ENCODE data around the gene POC1B.

Gene POC1B

DNA sequence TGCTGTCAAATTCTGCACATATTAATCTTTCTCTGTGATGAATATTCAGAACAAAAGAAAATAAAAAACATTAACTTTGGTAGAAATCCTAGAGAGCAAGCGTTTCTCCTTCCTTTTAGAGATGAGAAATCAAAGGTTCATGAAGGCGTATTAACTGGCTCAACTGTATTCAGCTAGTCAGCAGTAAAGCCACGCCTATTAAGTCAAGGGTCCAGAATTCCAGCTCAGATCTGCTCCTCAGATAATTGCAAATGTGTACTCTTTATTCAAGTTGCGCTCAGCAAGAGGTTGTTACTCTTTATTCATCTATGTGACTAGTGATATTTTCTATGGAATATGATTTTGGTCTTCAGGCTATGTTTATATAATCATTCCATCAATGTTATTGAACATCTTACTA is 13.1 kb upstream of the POC1B start:
- no peak for DNase-seq

DNA sequence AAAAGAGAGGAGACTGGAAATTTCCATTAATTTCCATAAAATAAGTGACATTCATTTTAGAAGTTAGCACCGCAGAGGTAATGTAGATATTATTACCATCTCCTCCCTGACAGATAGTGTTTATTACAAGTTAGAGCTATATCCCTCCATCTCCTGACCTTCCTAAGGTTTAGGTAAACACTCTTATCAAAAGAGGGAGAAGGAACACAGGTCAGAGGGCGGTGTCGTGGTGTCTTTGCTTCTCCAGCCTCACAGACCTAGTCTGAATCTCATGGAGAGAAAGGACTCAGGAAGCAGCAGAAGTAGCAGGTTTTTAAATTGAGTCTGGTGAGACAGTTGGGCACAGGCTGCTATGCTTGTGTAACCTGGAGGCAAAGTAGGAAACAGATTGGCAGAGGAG is 11.5 kb upstream of the POC1B start:
- DNase-seq, result no peak

DNA sequence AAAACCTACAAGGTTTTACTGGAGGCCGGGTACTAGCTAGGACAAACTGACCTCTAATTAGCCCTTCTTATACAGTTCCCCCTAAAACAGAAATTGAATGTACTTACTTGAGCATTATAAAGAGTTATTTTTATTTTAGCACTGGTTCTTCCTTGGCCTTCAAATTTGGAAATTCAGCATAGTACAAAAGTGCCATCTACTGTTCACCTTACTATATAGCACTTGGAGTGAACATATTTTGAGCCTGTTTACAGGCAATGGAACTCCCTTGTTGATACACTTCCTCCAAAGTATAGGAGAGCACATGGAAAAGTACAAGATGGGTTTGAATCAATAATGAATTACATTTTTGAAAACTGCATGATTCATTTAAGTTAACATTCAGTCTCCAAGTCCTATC is 3.9 kb upstream of the POC1B start:
- peak; percentile 62 for DNase-seq

DNA sequence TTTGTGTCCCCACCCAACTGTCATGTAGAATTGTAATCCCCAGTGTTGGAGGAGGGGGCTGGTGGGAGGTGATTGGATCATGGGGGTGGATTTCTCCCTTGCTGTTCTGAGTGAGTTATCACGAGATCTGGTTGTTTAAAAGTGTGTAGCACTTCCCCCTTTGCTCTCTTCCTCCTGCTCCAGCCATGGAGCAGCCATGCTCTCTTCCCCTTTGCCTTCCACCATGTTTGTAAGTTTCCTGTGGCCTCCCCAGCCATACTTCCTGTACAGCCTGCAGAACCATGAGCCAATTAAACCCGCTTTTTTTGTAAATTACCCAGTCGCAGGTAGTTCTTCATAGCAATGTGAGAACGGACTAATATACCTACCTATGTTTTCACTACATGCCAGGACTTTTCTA is 2.6 kb upstream of the POC1B start:
- no peak for DNase-seq

DNA sequence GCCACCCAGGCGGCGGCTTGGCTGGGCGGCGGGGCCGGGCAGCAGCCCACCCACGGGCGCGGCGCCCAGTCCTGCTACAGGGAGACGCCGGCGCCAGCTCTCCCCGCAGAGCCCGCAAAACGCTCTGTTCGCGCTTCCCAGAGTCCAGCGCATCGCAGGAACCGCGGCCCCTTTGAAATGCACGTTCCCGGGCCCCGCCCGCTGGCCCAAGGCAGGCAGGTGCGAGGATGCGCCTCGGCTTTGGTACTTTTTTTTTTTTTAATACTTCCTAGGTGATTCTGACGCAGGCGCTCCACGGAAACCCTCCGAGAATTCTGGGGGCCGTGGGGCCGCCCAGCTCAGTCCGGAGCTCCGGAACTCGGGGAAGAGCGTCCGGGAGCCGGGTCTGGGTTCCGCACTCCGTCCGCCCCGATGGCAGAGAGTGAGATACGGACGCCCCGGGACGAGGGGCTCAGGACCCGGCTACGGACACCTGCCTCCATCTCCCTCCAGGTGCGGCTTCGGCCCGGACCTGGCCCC is 483 bp downstream of the POC1B start:
- DNase-seq, result peak; percentile 38

DNA sequence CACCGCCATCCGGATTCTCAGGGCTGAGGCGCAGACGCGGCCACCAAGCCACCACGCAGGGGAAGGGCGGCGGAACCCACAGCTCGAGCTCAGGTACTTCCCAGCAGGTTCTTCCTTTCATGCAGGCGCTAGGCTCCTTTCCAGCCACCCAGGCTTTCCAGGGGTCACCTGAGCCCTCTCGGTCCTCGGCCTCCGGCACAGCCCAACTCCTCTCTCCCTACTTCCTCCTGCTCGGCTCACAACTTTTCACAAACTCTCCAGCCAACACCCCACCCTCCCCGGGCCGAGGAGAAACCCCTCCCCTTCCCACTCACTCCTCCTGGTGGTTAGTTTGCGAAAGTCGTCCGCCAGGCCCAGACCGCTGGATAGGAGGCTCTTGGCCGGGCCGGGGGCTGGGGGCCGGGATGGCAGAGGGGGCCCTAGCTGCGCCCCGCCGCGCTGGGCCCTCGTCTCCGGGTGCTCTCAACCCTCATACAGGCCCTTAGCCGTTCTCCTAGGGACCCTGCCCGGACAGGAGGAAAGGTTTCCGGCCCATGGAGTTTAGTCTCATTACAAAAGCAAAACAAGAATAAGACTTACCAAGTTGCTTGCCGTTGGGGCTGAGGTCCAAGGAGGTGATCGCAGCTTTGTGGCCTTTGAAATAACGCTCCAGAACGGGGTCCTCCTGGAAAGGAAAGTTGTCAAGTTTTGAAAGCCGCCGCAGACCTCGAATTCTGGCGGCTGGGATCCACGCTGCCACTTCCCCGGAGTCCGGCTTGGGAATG is 1.1 kb downstream of the POC1B start, which contains the start of gene GALNT4:
GALNT4 (minus strand) TSS at position 256 of the 764 bp plus-strand sequence; CDS start at position 9, 247 bp downstream.
- DNase-seq, result peak; percentile 78

DNA sequence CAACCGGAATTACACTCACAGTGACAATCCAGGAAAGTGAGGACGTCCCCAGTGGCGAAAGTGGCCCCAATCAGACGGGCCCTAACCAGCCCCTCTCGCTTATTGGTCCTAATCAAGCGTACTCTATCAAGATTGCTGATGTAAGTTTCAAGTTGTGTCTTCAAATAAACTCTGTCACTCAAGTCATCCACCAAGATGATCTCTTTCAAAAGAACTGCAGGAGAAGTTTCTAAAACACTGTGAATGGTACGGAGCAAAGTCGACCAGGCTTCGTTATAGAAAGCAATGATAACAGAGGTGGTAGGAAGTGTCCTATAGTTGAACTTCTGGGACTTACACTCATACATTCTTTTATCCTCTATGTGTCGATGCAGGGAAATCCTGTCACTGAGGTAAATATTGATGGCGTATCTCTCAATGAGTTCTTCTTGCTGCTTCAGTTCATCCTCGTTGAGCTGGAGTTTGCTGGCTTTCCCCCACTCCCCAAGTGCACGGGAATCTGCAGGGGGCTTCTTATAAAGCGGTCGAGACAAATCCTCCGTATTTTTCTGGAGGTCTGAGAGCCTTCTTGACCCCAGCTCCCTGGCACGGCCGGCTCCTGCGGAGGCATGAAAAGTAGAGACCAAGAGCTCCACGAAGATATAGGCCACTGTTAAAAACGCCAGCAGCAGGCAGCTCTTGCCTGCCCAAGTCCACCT is 1.9 kb downstream of the POC1B start:
- DNase-seq, result no peak

DNA sequence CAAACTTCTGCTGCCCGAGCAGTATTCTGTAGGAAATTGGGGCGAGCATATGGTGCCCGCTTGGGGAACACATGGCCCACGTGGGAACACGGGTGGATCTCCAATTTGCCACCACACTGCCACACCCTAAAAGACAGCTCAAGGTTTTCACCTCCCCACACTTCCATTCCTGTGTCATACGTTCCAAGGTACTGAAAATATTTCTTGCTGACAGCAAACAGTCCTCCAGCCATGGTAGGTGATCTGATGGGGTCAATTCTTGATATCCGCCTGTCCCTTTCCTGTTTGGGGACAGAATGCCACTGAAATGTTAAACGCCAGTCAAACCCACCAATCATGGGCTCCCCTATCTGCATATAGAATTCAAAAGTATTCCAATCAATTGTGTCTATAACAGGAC is 2.5 kb downstream of the POC1B start:
- DNase-seq, result no peak

DNA sequence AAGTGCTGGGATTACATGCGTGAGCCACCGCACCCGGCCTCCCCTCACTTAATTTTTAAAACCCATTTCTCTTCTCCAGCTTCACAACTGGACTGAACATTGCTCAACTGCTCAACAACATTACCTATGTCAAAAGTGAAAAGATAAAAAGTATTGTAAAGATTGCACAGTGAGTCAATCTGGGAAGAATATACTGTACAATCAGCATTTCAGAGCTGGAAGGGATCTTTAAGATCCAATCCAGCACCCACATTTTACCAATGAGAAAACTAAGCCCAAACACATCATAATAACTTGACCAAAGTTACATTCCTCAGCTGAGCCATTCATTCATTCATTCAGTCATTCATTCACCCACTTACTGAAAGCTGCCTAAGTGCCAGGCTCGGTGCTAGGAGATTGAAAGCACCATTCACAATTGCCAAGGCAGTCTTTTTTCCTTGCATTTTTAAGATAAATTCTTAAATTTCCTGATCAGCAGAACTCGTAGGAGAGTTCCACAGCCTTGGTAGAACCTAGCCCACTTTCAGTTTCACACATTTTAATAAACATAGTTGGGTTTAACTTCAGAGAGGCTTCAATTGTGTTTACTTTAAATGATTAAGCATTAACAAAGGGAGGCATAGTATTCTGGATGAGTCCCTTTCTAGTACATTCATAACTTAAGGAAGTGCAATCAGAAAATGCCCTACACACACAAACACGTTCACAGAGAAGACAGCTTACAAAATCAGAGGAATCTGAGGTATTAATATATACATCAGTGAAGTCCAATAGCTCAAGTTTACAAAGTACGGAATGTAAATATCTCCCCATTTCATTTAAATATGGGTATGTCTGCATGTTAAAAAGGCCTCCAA is 4.3 kb downstream of the POC1B start:
- no peak for DNase-seq

DNA sequence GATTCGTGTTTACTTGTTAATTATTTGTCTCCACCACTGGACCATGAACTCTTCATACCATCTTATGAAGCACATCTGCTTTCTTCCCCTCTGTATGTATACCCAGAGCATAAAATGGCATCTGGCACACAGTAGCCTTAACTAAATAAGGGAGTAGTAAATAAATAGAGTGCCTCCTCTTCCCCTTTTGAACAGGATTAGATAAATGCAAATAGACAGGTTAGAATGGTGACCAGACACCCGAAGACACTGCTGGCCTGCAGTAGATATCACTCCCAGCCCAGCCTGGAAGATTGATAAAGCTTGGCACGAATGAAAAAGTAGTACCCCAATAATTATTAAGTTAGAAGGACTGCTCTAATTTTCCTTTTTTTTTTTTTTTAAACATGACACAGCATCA is 8.1 kb downstream of the POC1B start:
- DNase-seq, result no peak

DNA sequence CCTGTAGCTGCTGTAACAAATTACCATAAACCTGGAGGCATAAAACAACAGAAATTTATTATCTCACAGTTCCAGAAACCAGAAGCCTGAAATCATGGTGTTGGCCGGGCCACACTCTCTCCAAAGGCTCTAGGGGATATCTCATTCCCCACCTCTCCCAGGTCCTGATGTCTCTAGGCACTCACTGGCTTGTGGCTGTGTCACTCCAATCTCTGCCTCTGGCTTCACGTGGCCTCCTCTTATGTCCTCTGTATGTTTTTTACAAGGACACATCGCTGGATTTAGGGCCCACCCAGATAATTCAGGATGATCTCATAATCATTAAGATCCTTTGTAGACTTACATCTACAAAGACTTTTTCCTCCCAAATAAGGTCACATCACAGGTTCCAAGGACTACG is 9.2 kb downstream of the POC1B start:
- no peak for DNase-seq

DNA sequence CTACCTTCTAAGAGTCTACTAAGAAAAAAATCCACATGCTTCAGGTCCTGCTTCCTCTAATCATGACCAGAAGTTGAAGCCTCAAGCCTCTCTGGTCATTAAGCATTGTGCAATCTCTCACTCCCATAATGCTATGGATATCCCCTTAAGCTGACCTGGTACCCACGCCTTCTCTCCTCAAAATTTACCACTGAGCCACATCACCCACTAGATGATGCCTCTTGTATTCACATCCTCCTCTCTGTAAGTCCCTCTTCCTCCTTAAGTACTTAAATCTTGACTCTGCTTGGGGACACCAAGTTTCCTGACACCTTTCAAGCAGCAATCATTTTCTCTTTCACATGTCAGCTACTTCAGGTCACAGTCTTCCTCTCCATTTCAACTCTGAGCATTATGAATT is 11.1 kb downstream of the POC1B start:
- no peak for DNase-seq

DNA sequence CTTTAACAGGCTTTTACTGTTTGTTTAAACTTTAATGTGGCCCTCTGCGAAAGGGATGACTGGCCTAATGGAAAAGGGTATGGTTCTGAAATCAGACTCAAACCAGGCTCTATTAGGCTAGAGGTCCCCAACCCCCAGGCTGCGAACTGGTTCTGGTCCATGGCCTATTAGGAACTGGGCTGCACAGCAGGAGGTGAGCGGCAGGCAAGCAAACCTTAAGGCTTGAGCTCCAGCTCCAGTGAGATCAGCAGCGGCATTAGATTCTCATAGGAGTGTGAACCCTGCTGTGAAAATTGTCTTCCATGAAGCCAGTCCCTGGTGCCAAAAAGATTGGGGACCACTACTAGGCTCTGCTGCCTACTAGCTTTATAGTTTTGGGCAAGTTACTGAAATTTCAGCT is 12.3 kb downstream of the POC1B start:
- no peak for DNase-seq

DNA sequence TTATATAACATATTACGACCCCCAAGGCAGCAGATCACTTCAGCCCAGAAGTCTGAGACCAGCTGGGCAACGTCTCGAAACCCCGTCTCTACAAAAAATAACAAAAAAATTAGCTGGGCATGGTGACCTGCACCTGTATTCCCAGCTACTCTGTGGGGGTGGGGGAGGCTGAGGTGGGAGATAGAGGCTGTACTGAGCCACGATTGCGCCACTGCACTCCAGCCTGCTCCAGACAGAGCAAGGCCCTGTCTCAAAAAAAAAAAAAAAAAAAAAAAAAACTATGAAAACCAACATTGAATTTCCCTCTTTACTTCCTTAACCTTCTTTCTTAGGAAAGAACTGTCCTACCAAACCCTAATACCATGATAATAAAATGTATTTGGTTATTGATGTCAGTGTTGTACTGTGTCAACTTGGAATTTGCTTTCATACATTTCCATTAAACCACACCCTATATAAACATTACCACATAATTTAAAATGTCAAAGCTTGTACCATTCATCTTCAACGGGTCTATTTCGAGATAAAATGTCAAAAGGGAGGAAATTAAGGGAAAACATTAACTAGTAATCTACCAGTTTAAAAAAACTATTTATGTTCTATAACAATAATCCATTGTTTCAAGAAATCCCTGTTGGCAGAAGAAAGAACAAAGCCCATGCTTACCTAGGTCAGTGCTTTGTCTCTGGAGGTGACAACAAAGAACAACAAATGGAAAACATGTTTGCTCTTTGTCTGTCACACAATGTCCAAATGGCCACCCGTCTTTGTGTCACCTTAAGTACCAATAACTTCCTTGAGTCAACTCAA is 18.6 kb downstream of the POC1B start:
- DNase-seq, result no peak

DNA sequence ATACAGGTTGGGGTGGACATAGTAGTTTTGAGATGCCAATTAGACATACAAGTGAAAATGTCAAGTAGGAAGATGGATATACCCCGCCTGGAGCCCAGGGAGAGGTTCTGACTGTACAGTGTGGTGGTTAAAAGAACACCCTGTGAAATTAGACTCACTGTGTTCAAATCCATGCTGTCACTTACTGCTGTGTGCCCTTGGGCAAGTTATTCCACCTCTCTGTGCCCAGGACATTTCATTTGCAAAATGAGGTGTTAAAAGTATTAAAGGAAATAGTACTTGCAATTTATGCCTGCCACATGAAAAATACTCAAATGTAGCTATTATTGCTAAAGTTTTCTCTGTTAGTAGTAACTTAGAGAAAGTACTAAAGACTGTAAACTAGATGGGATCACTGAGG is 19.8 kb downstream of the POC1B start:
- no peak for DNase-seq

DNA sequence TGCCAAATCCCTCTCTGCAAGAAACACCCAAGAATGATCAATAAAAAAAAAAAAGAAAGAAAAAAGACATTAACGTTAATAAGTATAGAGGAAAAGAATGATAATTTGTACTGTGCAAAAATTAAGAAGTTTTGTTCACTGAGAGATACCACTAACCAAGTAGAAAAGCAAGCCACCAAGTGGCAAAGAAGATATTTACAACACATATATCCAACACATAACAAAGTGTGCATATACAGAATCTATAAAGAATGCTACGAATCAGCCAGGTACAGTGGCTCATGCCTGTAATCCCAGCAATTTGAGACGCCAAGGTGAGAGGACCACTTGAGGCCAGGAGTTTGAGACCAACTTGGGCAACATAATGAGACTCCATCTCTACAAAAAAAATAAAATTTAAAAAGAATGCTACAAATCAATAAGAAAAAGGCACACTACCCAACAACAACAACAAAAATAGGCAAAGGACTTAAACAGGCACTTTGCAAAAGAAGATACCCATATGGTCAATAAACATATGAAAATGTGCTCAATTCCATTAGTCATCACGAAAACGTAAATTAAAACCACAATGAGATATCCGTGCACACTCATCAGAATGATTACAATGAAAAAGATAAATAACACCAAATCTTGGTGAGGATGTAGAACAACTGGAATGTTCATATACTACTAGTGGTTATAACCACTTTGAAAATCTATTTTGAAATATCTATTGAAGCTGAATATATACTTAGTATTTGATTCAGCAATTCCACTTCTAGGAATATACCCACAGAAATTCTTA is 21.1 kb downstream of the POC1B start:
- no peak for DNase-seq

DNA sequence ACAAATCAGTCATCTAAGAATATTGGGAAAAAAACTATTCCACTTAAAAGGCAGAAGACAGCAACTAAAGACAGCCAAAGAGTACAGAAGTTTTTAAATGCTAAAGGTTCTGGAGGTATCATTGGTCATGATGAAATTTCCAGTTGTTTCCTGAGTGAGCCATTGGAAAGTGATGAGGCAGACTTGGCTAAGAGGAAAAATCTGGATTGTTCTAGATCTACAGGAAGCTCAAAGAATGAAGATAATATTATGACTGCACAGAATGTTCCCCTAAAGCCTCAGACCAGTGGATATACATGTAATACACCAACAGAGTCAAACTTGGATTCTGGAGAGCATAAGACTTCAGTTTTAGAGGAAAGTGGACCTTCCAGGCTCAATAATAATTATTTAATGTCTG is 24.1 kb downstream of the POC1B start:
- DNase-seq, result no peak

DNA sequence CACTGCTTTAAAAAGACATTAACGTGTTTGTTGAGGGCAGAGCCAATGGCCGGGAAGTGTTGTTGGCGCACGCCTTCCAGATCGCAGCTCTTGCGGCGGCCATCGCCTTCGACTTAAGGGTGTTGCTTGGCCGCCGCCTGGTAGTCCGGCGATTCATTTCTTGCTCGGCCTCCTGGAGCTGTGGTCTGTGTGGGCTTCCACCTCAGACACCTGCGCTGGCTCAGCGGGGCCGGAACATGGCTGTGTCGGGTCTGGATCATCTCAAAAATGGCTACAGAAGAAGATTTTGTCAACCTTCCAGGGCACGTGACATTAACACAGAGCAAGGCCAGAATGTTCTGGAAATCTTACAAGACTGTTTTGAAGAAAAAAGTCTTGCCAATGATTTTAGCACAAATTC is 26.0 kb downstream of the POC1B start:
- no peak for DNase-seq

DNA sequence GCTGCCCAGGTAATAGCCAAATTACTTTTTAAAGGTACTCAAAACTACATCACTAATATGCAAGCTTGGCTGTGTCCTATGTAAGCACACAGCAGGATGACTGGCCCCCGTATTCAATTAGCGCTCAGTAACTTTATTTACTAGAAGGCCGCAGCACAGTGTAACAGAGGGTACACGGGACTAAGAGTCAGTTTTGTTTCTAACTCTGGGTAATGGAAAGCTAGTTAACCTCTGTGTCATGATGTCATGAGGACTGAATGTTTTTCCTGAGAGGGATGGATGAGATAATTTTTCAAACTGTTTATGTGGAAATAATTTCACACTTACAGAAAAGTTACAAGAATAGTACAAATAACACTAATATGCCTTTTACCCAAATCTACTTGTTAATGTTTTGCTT is 28.4 kb downstream of the POC1B start:
- no peak for DNase-seq

DNA sequence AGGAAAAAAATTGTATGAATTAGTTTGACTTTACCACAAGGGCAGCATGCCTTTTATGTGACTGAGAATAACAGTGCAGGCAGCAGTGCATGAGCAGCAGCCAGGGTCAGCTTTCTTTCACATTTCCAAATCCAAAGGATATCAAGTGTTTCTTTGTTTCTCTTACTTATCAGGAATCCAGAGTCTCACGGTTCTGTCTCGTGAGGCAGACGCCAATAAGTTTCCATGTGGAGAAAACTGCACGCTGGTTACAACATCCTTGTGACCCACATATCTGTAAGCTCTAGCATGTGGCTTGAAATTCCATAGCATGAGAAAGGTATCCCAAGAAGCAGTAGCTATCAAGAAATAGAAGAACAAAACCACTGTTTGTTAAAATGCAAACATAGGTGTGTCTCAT is 28.8 kb downstream of the POC1B start:
- DNase-seq, result no peak

DNA sequence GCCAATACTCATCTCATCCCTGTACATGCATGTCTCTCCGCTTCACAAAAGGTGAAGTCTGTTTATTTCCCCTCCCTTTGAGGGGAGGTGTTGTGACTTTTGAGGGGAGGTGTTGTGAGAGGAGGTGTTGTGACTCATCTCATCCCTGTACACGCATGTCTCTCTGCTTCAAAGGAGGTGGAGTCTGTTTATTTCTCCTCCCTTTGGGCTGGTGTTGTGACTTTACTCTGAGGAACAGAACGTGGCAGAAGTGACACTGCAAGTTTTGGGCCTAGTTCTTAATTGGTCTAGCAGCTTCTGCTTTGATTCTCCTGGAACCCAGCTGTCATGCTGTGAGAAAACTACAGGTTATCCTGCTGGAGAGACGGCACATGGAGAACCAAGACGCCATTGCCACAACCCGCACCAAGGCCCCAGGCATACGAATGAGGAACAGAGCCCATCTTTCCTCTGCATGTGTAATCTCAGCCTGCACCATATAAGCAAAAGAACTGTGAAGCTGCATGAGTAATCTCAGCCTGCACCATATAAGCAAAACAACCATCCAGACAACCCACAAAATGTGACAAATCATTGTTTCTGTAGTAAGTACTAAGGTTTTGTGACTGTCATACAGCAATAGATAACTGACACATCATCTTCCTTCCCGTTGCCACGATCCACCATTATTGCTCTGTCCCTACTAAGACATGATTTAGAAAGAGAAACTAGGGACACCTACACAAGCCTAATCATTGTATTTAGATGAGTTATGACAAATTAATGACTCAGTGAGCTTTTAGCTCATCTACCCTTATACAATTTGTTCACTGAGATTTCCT is 31.2 kb downstream of the POC1B start:
- DNase-seq, result peak; percentile 51
